ENCODE results near the gene ADK.

DNA sequence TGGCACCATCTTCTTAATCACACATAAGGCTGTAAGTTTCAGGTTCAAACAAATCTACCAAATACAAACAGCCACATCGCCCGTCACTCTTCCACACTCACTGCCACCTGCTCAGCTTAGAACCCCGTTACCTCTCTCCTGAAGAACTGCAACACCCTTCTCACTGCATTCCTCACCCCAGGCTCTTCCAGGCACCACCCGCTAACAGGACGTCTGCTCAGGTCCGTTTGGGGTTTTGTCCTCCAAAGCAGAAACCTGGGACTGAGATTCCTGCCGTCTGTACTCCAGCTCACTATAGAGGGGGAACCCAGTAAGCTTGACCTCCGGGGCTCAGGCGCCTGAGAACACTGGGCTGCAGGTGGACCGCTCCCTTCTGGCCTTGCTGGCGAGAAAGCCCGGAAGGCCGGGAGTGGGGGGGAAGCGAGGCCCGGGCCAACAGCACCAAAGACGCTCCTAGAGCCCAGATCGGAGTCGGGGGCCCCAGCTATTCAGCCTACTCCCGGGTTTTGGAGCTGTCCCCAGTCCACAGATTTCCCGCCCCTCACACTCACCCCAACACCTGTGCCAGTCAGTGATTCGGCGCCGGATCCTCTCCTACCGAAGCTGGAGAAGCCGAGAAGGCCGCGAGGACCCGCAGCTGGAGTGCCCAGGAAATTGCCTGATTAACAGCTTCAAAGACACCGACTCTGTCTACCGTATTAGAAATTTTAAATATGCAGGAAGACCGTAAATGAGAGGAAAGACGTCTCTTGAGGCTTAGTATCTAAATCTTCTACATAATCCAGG lies 624 bp upstream of the ADK start, which contains the start of gene AP3M1:
- TF ChIP-seq, protein P1, sequence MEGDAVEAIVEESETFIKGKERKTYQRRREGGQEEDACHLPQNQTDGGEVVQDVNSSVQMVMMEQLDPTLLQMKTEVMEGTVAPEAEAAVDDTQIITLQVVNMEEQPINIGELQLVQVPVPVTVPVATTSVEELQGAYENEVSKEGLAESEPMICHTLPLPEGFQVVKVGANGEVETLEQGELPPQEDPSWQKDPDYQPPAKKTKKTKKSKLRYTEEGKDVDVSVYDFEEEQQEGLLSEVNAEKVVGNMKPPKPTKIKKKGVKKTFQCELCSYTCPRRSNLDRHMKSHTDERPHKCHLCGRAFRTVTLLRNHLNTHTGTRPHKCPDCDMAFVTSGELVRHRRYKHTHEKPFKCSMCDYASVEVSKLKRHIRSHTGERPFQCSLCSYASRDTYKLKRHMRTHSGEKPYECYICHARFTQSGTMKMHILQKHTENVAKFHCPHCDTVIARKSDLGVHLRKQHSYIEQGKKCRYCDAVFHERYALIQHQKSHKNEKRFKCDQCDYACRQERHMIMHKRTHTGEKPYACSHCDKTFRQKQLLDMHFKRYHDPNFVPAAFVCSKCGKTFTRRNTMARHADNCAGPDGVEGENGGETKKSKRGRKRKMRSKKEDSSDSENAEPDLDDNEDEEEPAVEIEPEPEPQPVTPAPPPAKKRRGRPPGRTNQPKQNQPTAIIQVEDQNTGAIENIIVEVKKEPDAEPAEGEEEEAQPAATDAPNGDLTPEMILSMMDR (IDR thresholded peaks at IDR 0.05; ENCODE audit: low read depth, low read length): no peak
- no peak for TF ChIP-seq EZH2phosphoT487 (IDR thresholded peaks at IDR 0.05; ENCODE audit: low read depth)

Data from OCI-LY3 (cell line).